Measurements from ENCODE around the gene DPP10. TPM values are rescaled to one million over a fixed set of nuclear protein-coding genes. Genes with fewer than 3 reads are reported as not detected.

DPP10 gene
- total and polyA plus RNA-seq, 10 of the 15 experiments (the other 5 are each of a cell fraction or from before 2014, with no cell fraction given), result not detected

- TF ChIP-seq E2F8 (IDR thresholded peaks at IDR 0.05; ENCODE audit: low read depth, partially characterized antibody), result no peak
- no peak for TF ChIP-seq PKNOX1 (IDR thresholded peaks at IDR 0.05)
- TF ChIP-seq ETV6 (conservative IDR thresholded peaks at IDR 0.05 in 1 of 2, IDR thresholded peaks at IDR 0.05 in 1 of 2; ENCODE audit: borderline replicate concordance in 1 of 2, low read depth in 1 of 2), result no peak
- TF ChIP-seq RAD21 (IDR thresholded peaks at IDR 0.05; ENCODE audit: insufficient read depth, low read depth, low read length), result no peak
- no peak for TF ChIP-seq BRCA1 (IDR thresholded peaks at IDR 0.05; ENCODE audit: low read depth, low read length)
- TF ChIP-seq WRNIP1 (IDR thresholded peaks at IDR 0.05; ENCODE audit: borderline replicate concordance, low read depth, low read length), result no peak
- no peak for TF ChIP-seq TCF7 (IDR thresholded peaks at IDR 0.05; ENCODE audit: borderline replicate concordance)
- no peak for TF ChIP-seq SMARCA5 (IDR thresholded peaks at IDR 0.05)
- no peak for TF ChIP-seq CREB1 (IDR thresholded peaks at IDR 0.05; ENCODE audit: low read depth)
Measured at GRCh38 chr2:114717049-114717448, 274.6 kb downstream of the DPP10 start (continued).

GRCh38 chr2:114724454-114724853 is 282.0 kb downstream of the DPP10 start:
- TF ChIP-seq SUPT20H (IDR thresholded peaks at IDR 0.05; ENCODE audit: borderline replicate concordance, control insufficient read depth, low read depth, low read length) (no peak), SKIL (IDR thresholded peaks at IDR 0.05; ENCODE audit: low read depth, poor library complexity, severe bottlenecking) (no peak), GABPA (IDR thresholded peaks at IDR 0.05; ENCODE audit: low read depth) (no peak), CBX5 (IDR thresholded peaks at IDR 0.05; ENCODE audit: low read depth) (no peak), SREBF2 (IDR thresholded peaks at IDR 0.05; ENCODE audit: low read length) (no peak), YBX1 (IDR thresholded peaks at IDR 0.05) (no peak), FOS (IDR thresholded peaks at IDR 0.05; ENCODE audit: borderline replicate concordance, extremely low read depth, insufficient read length) (no peak), TCF3 (IDR thresholded peaks at IDR 0.05; ENCODE audit: borderline replicate concordance, insufficient read depth, low read depth, low read length) (no peak), NFYA (IDR thresholded peaks at IDR 0.05; ENCODE audit: borderline replicate concordance, low read depth, low read length) (no peak), CEBPB (IDR thresholded peaks at IDR 0.05; ENCODE audit: borderline replicate concordance in 1 of 2, low read depth in 2 of 2, low read length in 2 of 2) (no peak), NR2F1 (conservative IDR thresholded peaks at IDR 0.05) (no peak)
- H3K36me3 ChIP-seq (ENCODE audit: control insufficient read depth in 2 of 2, insufficient read depth in 2 of 2, low read length in 1 of 2), result no peaks in the 10 kb centered on the region
- in situ Hi-C loops (cut with MboI), result no loop called here
- RAD21 ChIA-PET (ENCODE audit: unreplicated experiment), result no interaction called here
- H4K20me1 ChIP-seq (ENCODE audit: control insufficient read depth, insufficient read depth), result no peaks in the 10 kb centered on the region
- no peaks in the 10 kb centered on the region for H3K4me1 ChIP-seq (ENCODE audit: control insufficient read depth, insufficient read depth, low read length)
- no peak overlapping the region for H3K27ac ChIP-seq (ENCODE audit: control insufficient read depth, insufficient read depth)
- no peak for DNase-seq (ENCODE audit: low read depth, low spot score)
- H3K79me2 ChIP-seq (ENCODE audit: control insufficient read depth, insufficient read depth, low read length), result no peaks in the 10 kb centered on the region
- H3K9ac ChIP-seq (ENCODE audit: control insufficient read depth, insufficient read depth, low read length), result no peak overlapping the region
- ATAC-seq, result no peak
- SMC1A ChIA-PET (ENCODE audit: uncharacterized antibody, unreplicated experiment), result no interaction called here
- CTCF ChIA-PET, result no interaction called here
- POLR2A ChIA-PET, result no interaction called here
- BruUV-seq (replicated peaks), result no TSS peak
- no peak for FAIRE-seq
- WGBS (ENCODE audit: insufficient coverage, insufficient replicate concordance, low lambda C conversion rate, missing lambda C conversion rate), result 0% methylated on average over 1 of the region's 1 CpG
- no peak overlapping the region for H2AFZ ChIP-seq (ENCODE audit: control insufficient read depth, low read depth, low read length)
- H3K4me3 ChIP-seq, result no peak overlapping the region
- no peak overlapping the region for H3K4me2 ChIP-seq (ENCODE audit: control insufficient read depth, insufficient read depth)
- H3K9me3 ChIP-seq (replicated peaks; ENCODE audit: control insufficient read depth, insufficient read depth, low read length), result no peaks in the 10 kb centered on the region
- intact Hi-C loops (cut with micrococcal nuclease; ENCODE audit: unreplicated experiment), result no loop called here
- no peaks in the 10 kb centered on the region for H3K27me3 ChIP-seq (replicated peaks in 1 of 2; ENCODE audit: control insufficient read depth in 2 of 2, insufficient read depth in 2 of 2, low read length in 1 of 2)

All from GM12878 (cell line).